H1 (cell line): ENCODE results near the gene ATXN7. TPM values are rescaled to one million over a fixed set of nuclear protein-coding genes. Genes with fewer than 3 reads are reported as not detected.

Experiments used
- CTCF ChIA-PET: fragments of 300-600 bp; sonication (Branson Sonifier 250); formaldehyde crosslinking; loops from one replicate; lab custom pipeline; 2021; ENCODE audit not compliant: partially characterized antibody; lab: Charles Lee
- POLR2A ChIA-PET: fragments of 300-600 bp; sonication (Branson Sonifier 250); formaldehyde crosslinking; loops from one replicate; lab custom pipeline; 2021; ENCODE audit warnings: inconsistent platforms; ENCODE audit not compliant: partially characterized antibody; lab: Charles Lee
- DNase-seq, 2 experiments: peaks; one replicate each; pipeline versions ENCODE4 v3.0.0 to v3.0.0-alpha.2; 2010 to 2022; ENCODE audit warnings: low spot score in 2 of 2, low read depth in 1 of 2, mixed read lengths in 1 of 2
- FAIRE-seq: peaks from 2 replicates; lab custom pipeline; 2011; peaks lifted over from hg19 to GRCh38; lab: Jason Lieb, UNC
- H2AFZ ChIP-seq: 2 replicates; pipeline ENCODE4 v1.8.1; 2012; ENCODE audit warnings: low read length, inconsistent platforms
- H2AK5ac ChIP-seq: 2 replicates; pipeline ENCODE4 v1.6.1; 2013; ENCODE audit warnings: low read depth, low read length
- H2BK120ac ChIP-seq: replicated peaks from 2 replicates; pipeline ENCODE3; 2013; ENCODE audit warnings: low read depth, low read length, inconsistent platforms
- H2BK12ac ChIP-seq: 2 replicates; pipeline ENCODE4 v1.6.1; 2013; ENCODE audit warnings: low read depth, low read length
- H2BK15ac ChIP-seq: 2 replicates; pipeline ENCODE4 v1.6.1; 2013; ENCODE audit warnings: low read length
- H2BK20ac ChIP-seq: 2 replicates; pipeline ENCODE4 v1.6.1; 2013; ENCODE audit warnings: low read length
- H2BK5ac ChIP-seq: 2 replicates; pipeline ENCODE4 v1.6.1; 2013; ENCODE audit warnings: low read depth, low read length
- H3K14ac ChIP-seq: 2 replicates; pipeline ENCODE4 v1.6.1; 2013; ENCODE audit warnings: inconsistent platforms; ENCODE audit not compliant: insufficient read length
- H3K18ac ChIP-seq: 2 replicates; pipeline ENCODE4 v1.6.1; 2013; ENCODE audit warnings: low read length; ENCODE audit errors: extremely low read depth
- H3K23ac ChIP-seq: 2 replicates; pipeline ENCODE4 v1.6.1; 2013; ENCODE audit warnings: inconsistent platforms; ENCODE audit not compliant: insufficient read length
- H3K23me2 ChIP-seq: 2 replicates; pipeline ENCODE4 v1.6.1; 2013; ENCODE audit warnings: low read depth, low read length
- H3K27ac ChIP-seq: 2 replicates; pipeline ENCODE4 v1.6.1; 2011; ENCODE audit warnings: low read depth, low read length, inconsistent platforms
- H3K27me3 ChIP-seq, 4 experiments: replicated peaks in 1 of 4; 1 replicate in 1 of 4; 2 replicates in 3 of 4; pipeline versions ENCODE4 v1.6.1 to v1.8.1; 2011 to 2013; ENCODE audit warnings: low read length in 3 of 4, mild to moderate bottlenecking in 3 of 4, inconsistent platforms in 2 of 4, mixed read lengths in 2 of 4, moderate library complexity in 1 of 4; ENCODE audit not compliant: control insufficient read depth in 3 of 4, insufficient read depth in 3 of 4; ENCODE audit errors: extremely low read depth in 1 of 4
- H3K36me3 ChIP-seq, 4 experiments: 2 replicates each; pipeline versions ENCODE4 v1.6.1 to v1.8.1; 2011 to 2013; ENCODE audit warnings: mild to moderate bottlenecking in 4 of 4, low read length in 3 of 4, moderate library complexity in 2 of 4, control low read depth in 1 of 4, inconsistent platforms in 1 of 4; ENCODE audit not compliant: insufficient read depth in 4 of 4, control insufficient read depth in 2 of 4
- H3K4ac ChIP-seq: replicated peaks from 2 replicates; pipeline ENCODE3; 2013; ENCODE audit warnings: low read length, low read depth, mixed read lengths, inconsistent platforms; ENCODE audit not compliant: insufficient read length
- H3K4me1 ChIP-seq, 4 experiments: replicated peaks in 1 of 4; 1 replicate in 1 of 4; 2 replicates in 3 of 4; pipeline versions ENCODE4 v1.6.1 to v1.8.1; 2011 to 2013; ENCODE audit warnings: low read length in 3 of 4, inconsistent platforms in 2 of 4, mixed read lengths in 1 of 4; ENCODE audit not compliant: insufficient read depth in 4 of 4, control insufficient read depth in 3 of 4
- H3K4me2 ChIP-seq, 2 experiments: 2 replicates each; pipeline versions ENCODE4 v1.6.1 to v1.8.1; 2011 to 2013; ENCODE audit warnings: low read depth in 2 of 2, low read length in 2 of 2, control low read depth in 1 of 2, inconsistent platforms in 1 of 2, mild to moderate bottlenecking in 1 of 2; ENCODE audit not compliant: insufficient read depth in 1 of 2
- H3K4me3 ChIP-seq, 4 experiments: fragments of 200-600, 300-600 bp in 1 of 4; sonication (generic), shearing (Covaris generic), sonication (Bioruptor Twin) in 1 of 4; 2 replicates each; pipeline versions ENCODE4 v1.5.1 to v1.8.1; 2011 to 2016; ENCODE audit warnings: low read length in 4 of 4, low read depth in 3 of 4, control low read depth in 2 of 4, inconsistent platforms in 2 of 4, mild to moderate bottlenecking in 2 of 4, mixed read lengths in 1 of 4, moderate library complexity in 1 of 4; ENCODE audit not compliant: insufficient read depth in 2 of 4; ENCODE audit errors: extremely low read depth in 1 of 4
- H3K56ac ChIP-seq: replicated peaks from 2 replicates; pipeline ENCODE3; 2013; ENCODE audit warnings: low read depth, mild to moderate bottlenecking, mixed read lengths, low read length, inconsistent platforms; ENCODE audit not compliant: insufficient read length
- H3K79me1 ChIP-seq: 2 replicates; pipeline ENCODE4 v1.6.1; 2013; ENCODE audit warnings: low read depth, low read length, control low read depth
- H3K79me2 ChIP-seq, 2 experiments: 2 replicates each; pipeline versions ENCODE4 v1.6.1 to v1.8.1; 2012 to 2013; ENCODE audit warnings: low read length in 2 of 2, mild to moderate bottlenecking in 2 of 2, inconsistent platforms in 1 of 2; ENCODE audit not compliant: insufficient read depth in 2 of 2, control insufficient read depth in 1 of 2
- H3K9ac ChIP-seq, 4 experiments: replicated peaks in 1 of 4; 1 replicate in 1 of 4; 2 replicates in 3 of 4; pipeline versions ENCODE4 v1.6.1 to v1.8.1; 2011 to 2013; ENCODE audit warnings: low read depth in 3 of 4, low read length in 3 of 4, control low read depth in 2 of 4, mild to moderate bottlenecking in 2 of 4, moderate library complexity in 2 of 4, inconsistent platforms in 1 of 4; ENCODE audit errors: extremely low read depth in 1 of 4
- H3K9me3 ChIP-seq, 2 experiments: 2 replicates each; pipeline versions ENCODE4 v1.6.1 to v1.8.1; 2012 to 2013; ENCODE audit warnings: mild to moderate bottlenecking in 2 of 2, moderate library complexity in 2 of 2, control low read depth in 1 of 2, inconsistent platforms in 1 of 2, low read depth in 1 of 2, low read length in 1 of 2, mixed read lengths in 1 of 2; ENCODE audit not compliant: insufficient read depth in 2 of 2
- H4K20me1 ChIP-seq, 2 experiments: replicated peaks in 1 of 2; 2 replicates each; pipeline versions ENCODE3 to v1.8.1; 2011 to 2013; ENCODE audit warnings: inconsistent platforms in 2 of 2, low read length in 2 of 2, mild to moderate bottlenecking in 1 of 2; ENCODE audit not compliant: insufficient read depth in 2 of 2, control insufficient read depth in 1 of 2
- H4K5ac ChIP-seq: 2 replicates; pipeline ENCODE4 v1.6.1; 2013; ENCODE audit warnings: low read length, low read depth, mixed read lengths, inconsistent platforms; ENCODE audit not compliant: insufficient read length
- H4K8ac ChIP-seq: 2 replicates; pipeline ENCODE4 v1.8.0; 2013; ENCODE audit warnings: mild to moderate bottlenecking, moderate library complexity, low read length, inconsistent platforms; ENCODE audit not compliant: insufficient read depth; ENCODE audit errors: extremely low read depth
- H4K91ac ChIP-seq: replicated peaks from 2 replicates; pipeline ENCODE3; 2013; ENCODE audit warnings: low read length, mixed read lengths, inconsistent platforms; ENCODE audit not compliant: insufficient read length
- BCL11A ChIP-seq, 2 experiments: IDR thresholded peaks; one replicate each; pipeline ENCODE4 v1.6.1; 2011; ENCODE audit warnings: low read depth in 2 of 2, low read length in 2 of 2, mild to moderate bottlenecking in 2 of 2
- CBX5 ChIP-seq: fragments of 300-800, 300-1000 bp; sonication (generic); IDR thresholded peaks from 2 replicates; pipeline ENCODE4 v1.7.1; 2016; ENCODE audit warnings: antibody characterized with exemption, low read length, low read depth
- EGR1 ChIP-seq: IDR thresholded peaks from 2 replicates; pipeline ENCODE4 v1.6.1; 2011; ENCODE audit warnings: low read depth, low read length, borderline replicate concordance
- SIN3A ChIP-seq, 2 experiments: IDR thresholded peaks in 1 of 2; conservative IDR thresholded peaks in 1 of 2; 2 replicates each; pipeline ENCODE4 v1.6.1; 2011 to 2012; ENCODE audit warnings: low read length in 2 of 2, improper control_type of control experiment in 1 of 2, low read depth in 1 of 2, mild to moderate bottlenecking in 1 of 2
- SIX5 ChIP-seq: IDR thresholded peaks from 2 replicates; pipeline ENCODE4 v1.6.1; 2011; ENCODE audit warnings: mild to moderate bottlenecking, low read depth, low read length
- TCF12 ChIP-seq: IDR thresholded peaks from 2 replicates; pipeline ENCODE4 v1.6.1; 2011; ENCODE audit warnings: low read depth, mild to moderate bottlenecking, low read length
- WGBS, 2 experiments: shearing (Covaris generic) in 1 of 2; methylation state at CpG; one replicate each; pipeline versions ENCODE4 v1.1.6 to v1.1.7; 2013 to 2015; ENCODE audit warnings: low lambda C conversion rate in 2 of 2, mixed read lengths in 2 of 2, inconsistent platforms in 1 of 2, low coverage in 1 of 2, missing lambda C conversion rate in 1 of 2; ENCODE audit not compliant: insufficient replicate concordance in 2 of 2, insufficient coverage in 1 of 2, insufficient read length in 1 of 2; ENCODE audit errors: extremely low coverage in 1 of 2, missing lambda C conversion rate in 1 of 2; 5-methylcytosine and 5-hydroxymethylcytosine counted together
- polyA plus RNA-seq, 7 experiments: library from polyadenylated mRNA; depleted of rRNA in 3 of 7; stranded (reverse) in 5 of 7; unstranded in 2 of 7; fragments of >200 nt in 5 of 7; fragments of 200-250 nt in 2 of 7; gene quantifications; 1 replicate in 5 of 7; 2 replicates in 1 of 7; 4 replicates in 1 of 7; pipeline versions ENCODE4 v1.2.1 to v1.2.3, GENCODE V29; 2011 to 2013; ENCODE audit warnings: missing spikeins in 2 of 7, mixed read lengths in 2 of 7
- total RNA-seq: library from RNA; stranded (reverse); fragmentation: NEBNext Ultra II Directional; extraction: Animal tissue kit (Norgen Biotek cat#: 25700); gene quantifications from 2 replicates; pipeline ENCODE4 v1.2.1, GENCODE V29; 2021

Gene ATXN7
- total and polyA plus RNA-seq, 2 of the 8 experiments (the other 6 are each of a cell fraction or from before 2014, with no cell fraction given), result 15.5 to 16.8 TPM

DNA sequence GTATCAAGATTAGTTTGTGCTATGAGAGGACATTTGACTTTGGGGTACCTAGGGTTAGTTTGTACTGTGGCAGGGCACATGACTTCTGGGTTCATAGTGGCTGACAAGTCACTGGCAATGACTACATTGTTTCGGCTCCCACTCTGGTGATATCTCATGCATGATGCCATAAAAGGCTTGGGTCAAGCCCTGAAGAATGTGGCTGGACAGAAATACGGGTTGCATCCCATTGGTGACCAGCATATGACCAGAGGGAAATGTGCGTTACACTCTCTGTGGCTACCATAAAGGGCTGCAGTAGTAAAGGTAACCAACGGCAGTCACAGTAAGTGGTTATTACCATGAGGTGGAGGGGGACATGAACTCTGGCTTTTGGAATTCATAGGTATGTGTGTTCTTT, 18.5 kb upstream of the ATXN7 start:
- no peak overlapping the region for H3K14ac ChIP-seq
- H3K27ac ChIP-seq, result no peak overlapping the region
- no peak overlapping the region for H3K23ac ChIP-seq
- POLR2A ChIA-PET, result interaction anchor here (1.2 kb wide), 1 partner anchor 14 kb away, joined by 3 read pairs; no protein-coding TSS in a partner anchor
- H3K27me3 ChIP-seq, result no peaks in the 10 kb centered on the region
- H3K9me3 ChIP-seq, result no peaks in the 10 kb centered on the region
- H3K4me1 ChIP-seq, result peaks cover 0 to 7% (median 2%) of the 10 kb centered on the region in 4 experiments; a peak in 3 of 7 replicates
- H3K4me3 ChIP-seq, result no peak overlapping the region
- no peak overlapping the region for H2BK20ac ChIP-seq
- H3K4me2 ChIP-seq, result no peak overlapping the region
- H4K8ac ChIP-seq, result no peak overlapping the region
- FAIRE-seq (no peak), DNase-seq (no peak)
- peaks cover 2% of the 10 kb centered on the region; the same call in 1 of the 2 replicates for H3K79me1 ChIP-seq
- 94% methylated on average over 4 of the region's 4 CpGs; no CpG with 5 or more reads in 1 of the 2 experiments for WGBS, 2 experiments
- no peak overlapping the region for H2BK120ac ChIP-seq
- no peak overlapping the region for H2AFZ ChIP-seq
- H3K79me2 ChIP-seq, result peaks cover 0 to 11% of the 10 kb centered on the region in 2 experiments; a peak in 3 of 4 replicates
- no peaks in the 10 kb centered on the region for H4K20me1 ChIP-seq
- H2AK5ac ChIP-seq, result no peak overlapping the region
- H3K56ac ChIP-seq, result no peak overlapping the region
- CTCF ChIA-PET, result interaction anchor here (1.1 to 1.5 kb wide), 3 partner anchors 14 to 117 kb away, joined by 3 to 5 read pairs (median 4); no protein-coding TSS in a partner anchor
- no peaks in the 10 kb centered on the region for H3K23me2 ChIP-seq
- H3K36me3 ChIP-seq, result no peaks in the 10 kb centered on the region
- no peak overlapping the region for H2BK15ac ChIP-seq
- H3K9ac ChIP-seq, result no peak overlapping the region
- no peak overlapping the region for H3K4ac ChIP-seq
- no peak overlapping the region for H2BK5ac ChIP-seq
- no peak overlapping the region for H2BK12ac ChIP-seq
- H4K91ac ChIP-seq, result no peak overlapping the region
- no peak overlapping the region for H4K5ac ChIP-seq
- H3K18ac ChIP-seq, result no peak overlapping the region
- TF ChIP-seq EGR1, result no peak
- TF ChIP-seq TCF12, result no peak
- no peak for TF ChIP-seq BCL11A (IDR thresholded peaks at IDR 0.05; ENCODE audit: low read depth in 2 of 2, low read length in 2 of 2)
- no peak for TF ChIP-seq SIX5
- no peak for TF ChIP-seq SIN3A (conservative IDR thresholded peaks at IDR 0.05 in 1 of 2, IDR thresholded peaks at IDR 0.05 in 1 of 2; ENCODE audit: low read depth in 1 of 2, low read length in 2 of 2)
- TF ChIP-seq CBX5, result no peak
